ES-I3 (cell line): Measurements from ENCODE around the gene CIP2A.

Source experiments
- H3K36me3 ChIP-seq: 2 replicates; pipeline ENCODE4 v1.6.1; 2013; ENCODE audit warnings: mild to moderate bottlenecking, low read length, control low read depth, moderate library complexity; ENCODE audit not compliant: insufficient read depth
- H3K4me1 ChIP-seq: 2 replicates; pipeline ENCODE4 v1.6.1; 2013; ENCODE audit warnings: mild to moderate bottlenecking, control low read depth, low read length; ENCODE audit not compliant: insufficient read depth
- H3K9ac ChIP-seq: 2 replicates; pipeline ENCODE4 v1.6.1; 2013; ENCODE audit warnings: low read depth, mild to moderate bottlenecking, low read length, moderate library complexity
- H3K9me3 ChIP-seq: 2 replicates; pipeline ENCODE4 v1.6.1; 2013; ENCODE audit warnings: mild to moderate bottlenecking, low read length, moderate library complexity; ENCODE audit not compliant: control insufficient read depth, insufficient read depth

Gene CIP2A

DNA sequence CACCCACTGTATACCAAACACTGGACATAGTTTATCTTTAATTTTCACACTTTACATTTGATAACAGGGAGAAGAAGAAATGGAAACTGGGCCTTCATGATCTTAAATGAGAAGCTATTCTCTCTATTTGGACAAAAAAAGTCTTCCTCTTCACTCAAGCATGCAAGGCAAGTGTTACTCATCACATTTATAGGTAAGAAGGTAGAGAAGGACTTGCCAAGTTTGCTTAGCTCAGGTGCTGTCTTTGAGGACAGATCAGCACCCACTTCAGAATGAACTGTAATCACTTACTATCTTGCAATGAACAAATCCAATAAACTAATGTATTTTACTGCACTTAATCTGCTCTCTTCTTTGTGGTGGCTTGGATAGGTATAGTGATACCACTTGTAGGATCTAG, 77.7 kb downstream of the CIP2A start:
- Histone ChIP-seq H3K36me3 (no peaks in the 10 kb centered on the region), H3K4me1 (peaks cover 7% of the 10 kb centered on the region; the same call in 1 of the 2 replicates), H3K9ac (no peak overlapping the region), H3K9me3 (no peaks in the 10 kb centered on the region)

- no peak overlapping the region for H3K9ac ChIP-seq
- no peaks in the 10 kb centered on the region for H3K36me3 ChIP-seq
- no peaks in the 10 kb centered on the region for H3K9me3 ChIP-seq
- peaks cover 7% of the 10 kb centered on the region; the same call in 1 of the 2 replicates for H3K4me1 ChIP-seq
Observed at GRCh38 chr3:108511055-108511454, 78.2 kb downstream of the CIP2A start.

DNA sequence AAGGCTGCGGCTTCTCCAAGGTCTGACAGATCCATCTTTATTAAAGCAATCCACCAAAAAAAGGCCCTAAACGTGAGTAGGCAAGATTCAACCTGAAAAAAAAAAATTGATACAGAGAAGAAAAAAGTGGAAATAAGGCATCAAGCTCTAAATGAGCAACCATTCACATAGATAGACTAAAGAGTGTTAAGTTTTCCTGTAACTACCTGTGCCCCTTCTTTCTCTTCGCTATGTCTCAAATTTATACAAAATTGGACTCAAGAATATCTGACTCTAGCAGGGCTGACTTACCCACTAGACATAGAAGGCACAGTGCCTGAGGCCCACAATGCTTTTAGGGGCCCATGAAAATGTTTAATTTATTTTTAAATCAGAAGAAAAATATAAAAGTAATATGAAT, 78.7 kb downstream of the CIP2A start, which contains the start of gene MYH15:
MYH15 (minus strand) TSS at position 101 of the 400 bp plus-strand sequence; CDS start at position 35, 66 bp downstream.
- H3K4me1 ChIP-seq = peaks cover 7% of the 10 kb centered on the region; the same call in 1 of the 2 replicates
- H3K9ac ChIP-seq = no peak within 1 kb of the TSS
- no peaks in the 10 kb centered on the region for H3K9me3 ChIP-seq
- H3K36me3 ChIP-seq = no peaks in the 10 kb centered on the region

DNA sequence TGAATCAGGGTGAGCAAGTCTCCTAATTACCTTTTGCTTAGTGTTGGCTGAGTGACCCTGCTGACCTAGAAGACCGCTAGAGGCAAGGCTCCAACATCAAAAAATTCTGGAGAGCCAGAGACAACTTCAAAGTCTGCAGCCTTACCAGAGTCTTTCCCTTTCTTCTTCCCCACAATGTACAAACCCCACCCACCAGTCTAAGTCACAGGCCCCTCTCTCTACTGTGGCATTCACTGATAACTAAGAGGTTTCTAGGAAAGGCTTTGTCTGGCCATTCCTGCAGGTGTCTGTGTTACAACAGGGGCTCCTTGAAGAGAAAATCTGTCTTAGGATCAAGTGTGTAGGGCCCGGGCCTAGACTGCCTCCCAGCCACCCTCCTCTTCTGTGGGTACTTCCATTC, 79.4 kb downstream of the CIP2A start:
- Histone ChIP-seq H3K9ac (no peak overlapping the region), H3K9me3 (no peaks in the 10 kb centered on the region), H3K4me1 (peaks cover 7% of the 10 kb centered on the region; the same call in 1 of the 2 replicates), H3K36me3 (no peaks in the 10 kb centered on the region)

- Histone ChIP-seq H3K9ac (no peak overlapping the region), H3K4me1 (peaks cover 7% of the 10 kb centered on the region; the same call in 1 of the 2 replicates), H3K36me3 (no peaks in the 10 kb centered on the region), H3K9me3 (no peaks in the 10 kb centered on the region)
Observed at GRCh38 chr3:108509263-108509662, 80.0 kb downstream of the CIP2A start.

DNA sequence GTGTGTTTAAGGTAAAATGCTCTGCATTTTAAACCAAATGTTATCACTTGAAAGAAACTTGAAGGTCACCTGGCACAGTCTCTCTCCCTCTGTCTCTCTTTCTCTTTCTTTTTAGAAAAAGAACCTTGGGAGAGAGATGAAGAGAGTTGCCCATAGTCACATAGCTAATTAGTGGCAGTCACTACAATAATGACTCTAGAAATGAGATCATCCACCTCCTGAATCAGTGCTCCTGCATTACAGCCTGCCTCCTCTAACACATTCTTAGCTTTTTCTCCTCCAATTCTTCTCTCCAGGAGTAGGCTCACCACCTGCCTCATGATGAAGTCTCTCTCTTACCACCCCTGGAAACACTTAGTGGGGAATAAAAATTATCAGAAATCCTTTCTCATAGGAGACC, 81.3 kb downstream of the CIP2A start:
- Histone ChIP-seq H3K9ac (no peak overlapping the region), H3K4me1 (peaks cover 7% of the 10 kb centered on the region; the same call in 1 of the 2 replicates), H3K36me3 (no peaks in the 10 kb centered on the region), H3K9me3 (no peaks in the 10 kb centered on the region)

DNA sequence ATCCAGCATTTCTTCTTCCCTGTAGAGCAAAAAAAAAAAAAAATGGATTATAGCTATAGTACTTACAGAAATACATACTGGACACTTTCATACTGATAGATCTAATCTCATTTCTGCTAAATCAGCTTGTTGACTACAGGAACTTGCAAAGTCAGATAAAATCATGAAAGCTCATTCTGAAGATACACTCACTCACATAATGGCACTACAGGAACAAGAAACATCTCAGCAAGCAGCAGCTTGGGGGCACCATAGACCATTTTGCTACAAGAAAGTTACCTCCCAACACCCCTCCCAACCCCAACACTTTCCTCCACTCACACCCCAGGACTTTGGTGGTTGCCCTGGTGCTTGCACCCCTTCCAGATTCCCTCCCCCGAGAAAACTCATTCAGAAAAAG, 83.4 kb downstream of the CIP2A start:
- H3K4me1 ChIP-seq = peaks cover 7% of the 10 kb centered on the region; the same call in 1 of the 2 replicates
- no peaks in the 10 kb centered on the region for H3K9me3 ChIP-seq
- H3K9ac ChIP-seq = no peak overlapping the region
- no peaks in the 10 kb centered on the region for H3K36me3 ChIP-seq

GRCh38 chr3:108503722-108504121, 85.5 kb downstream of the CIP2A start:
- Histone ChIP-seq H3K9me3 (no peaks in the 10 kb centered on the region), H3K4me1 (peaks cover 7% of the 10 kb centered on the region; the same call in 1 of the 2 replicates), H3K9ac (no peak overlapping the region), H3K36me3 (no peaks in the 10 kb centered on the region)

- H3K9me3 ChIP-seq = no peaks in the 10 kb centered on the region
- H3K4me1 ChIP-seq = no peaks in the 10 kb centered on the region
- no peaks in the 10 kb centered on the region for H3K36me3 ChIP-seq
- H3K9ac ChIP-seq = no peak overlapping the region
Observed at GRCh38 chr3:108501535-108501934, 87.7 kb downstream of the CIP2A start.

GRCh38 chr3:108500728-108501127, 88.5 kb downstream of the CIP2A start:
- H3K9me3 ChIP-seq = no peaks in the 10 kb centered on the region
- H3K9ac ChIP-seq = no peak overlapping the region
- no peaks in the 10 kb centered on the region for H3K4me1 ChIP-seq
- no peaks in the 10 kb centered on the region for H3K36me3 ChIP-seq
